Mesothelial cell of epicardium (in vitro differentiated cells): ENCODE data around the gene HOXD10. TPM values are rescaled to one million over a fixed set of nuclear protein-coding genes. Genes with fewer than 3 reads are reported as not detected.

Experiments
- DNase-seq, 2 experiments: peaks; one replicate each; pipeline ENCODE4 v3.0.0; 2021; ENCODE audit warnings: low spot score in 2 of 2; ENCODE audit not compliant: unreplicated experiment in 2 of 2
- H3K27ac Mint-ChIP-seq: 2 replicates; pipeline ENCODE4 v1.8.0; 2021; ENCODE audit warnings: mixed read lengths
- H3K27me3 Mint-ChIP-seq: 2 replicates; pipeline ENCODE4 v1.8.0; 2021; ENCODE audit warnings: low read depth, mixed read lengths
- H3K36me3 Mint-ChIP-seq: 2 replicates; pipeline ENCODE4 v1.8.0; 2021; ENCODE audit warnings: mixed read lengths
- H3K4me1 Mint-ChIP-seq: 2 replicates; pipeline ENCODE4 v1.8.0; 2021; ENCODE audit warnings: mixed read lengths
- H3K4me3 Mint-ChIP-seq: 2 replicates; pipeline ENCODE4 v1.8.0; 2021; ENCODE audit warnings: mild to moderate bottlenecking, moderate library complexity, mixed read lengths
- H3K9me3 Mint-ChIP-seq: 2 replicates; pipeline ENCODE4 v1.8.0; 2021; ENCODE audit warnings: mixed read lengths
- total RNA-seq: library from RNA; stranded (reverse); gene quantifications from 3 replicates; pipeline ENCODE4 v1.2.1, GENCODE V29; 2021
- TF ChIP-seq, protein P1 (sequence below): fragments of 200-600 bp; sonication (generic); IDR thresholded peaks from one replicate; pipeline ENCODE4 v1.5.0; 2021; ENCODE audit warnings: antibody characterized with exemption; ENCODE audit not compliant: unreplicated experiment

HOXD10 gene
- total RNA-seq, 1 donor from 2014 or later, result 3.2 TPM

DNA sequence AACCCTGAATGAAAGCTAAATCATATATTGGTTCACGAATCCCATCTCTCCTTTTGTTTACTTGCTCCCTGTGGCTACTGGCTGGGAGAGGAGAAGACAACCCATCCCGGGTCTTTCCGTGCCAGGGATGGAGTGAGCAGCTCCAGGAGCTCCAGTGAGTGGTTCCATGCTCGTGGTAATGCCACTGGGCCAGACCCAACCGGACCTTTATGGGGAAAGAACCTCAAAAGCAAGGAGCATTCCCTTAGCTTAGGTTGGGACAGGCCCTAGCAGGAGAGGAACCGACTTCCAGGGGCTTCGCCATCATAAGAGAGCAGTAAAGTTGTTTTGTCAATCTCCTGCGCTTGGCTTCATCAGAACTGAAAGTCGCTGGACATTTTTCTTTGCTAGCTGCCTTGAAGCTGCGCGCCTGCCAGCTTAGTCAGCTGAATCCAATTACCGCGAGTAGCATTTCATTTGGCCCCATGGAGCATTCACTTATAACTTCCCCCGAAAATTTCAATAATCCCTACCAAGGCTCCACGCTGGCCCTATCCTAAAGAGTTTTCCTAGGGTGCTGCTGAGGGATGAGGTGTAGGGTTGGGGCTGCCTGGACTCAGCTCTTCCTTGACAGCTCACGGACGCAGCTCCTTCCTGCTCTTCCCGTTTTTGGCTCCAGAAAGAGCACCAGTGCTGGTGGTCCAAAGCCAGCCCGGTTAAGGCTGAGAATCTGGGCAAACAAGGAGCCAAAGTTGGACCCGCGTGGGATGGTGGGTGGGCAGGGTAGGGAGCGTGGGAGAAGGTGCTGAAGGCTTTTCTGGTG lies 45.4 kb downstream of the HOXD10 start:
- H3K4me1 Mint-ChIP-seq, result peaks cover 29% of the 10 kb centered on the region
- H3K27me3 Mint-ChIP-seq, result peaks cover 97% of the 10 kb centered on the region
- TF ChIP-seq, protein P1, sequence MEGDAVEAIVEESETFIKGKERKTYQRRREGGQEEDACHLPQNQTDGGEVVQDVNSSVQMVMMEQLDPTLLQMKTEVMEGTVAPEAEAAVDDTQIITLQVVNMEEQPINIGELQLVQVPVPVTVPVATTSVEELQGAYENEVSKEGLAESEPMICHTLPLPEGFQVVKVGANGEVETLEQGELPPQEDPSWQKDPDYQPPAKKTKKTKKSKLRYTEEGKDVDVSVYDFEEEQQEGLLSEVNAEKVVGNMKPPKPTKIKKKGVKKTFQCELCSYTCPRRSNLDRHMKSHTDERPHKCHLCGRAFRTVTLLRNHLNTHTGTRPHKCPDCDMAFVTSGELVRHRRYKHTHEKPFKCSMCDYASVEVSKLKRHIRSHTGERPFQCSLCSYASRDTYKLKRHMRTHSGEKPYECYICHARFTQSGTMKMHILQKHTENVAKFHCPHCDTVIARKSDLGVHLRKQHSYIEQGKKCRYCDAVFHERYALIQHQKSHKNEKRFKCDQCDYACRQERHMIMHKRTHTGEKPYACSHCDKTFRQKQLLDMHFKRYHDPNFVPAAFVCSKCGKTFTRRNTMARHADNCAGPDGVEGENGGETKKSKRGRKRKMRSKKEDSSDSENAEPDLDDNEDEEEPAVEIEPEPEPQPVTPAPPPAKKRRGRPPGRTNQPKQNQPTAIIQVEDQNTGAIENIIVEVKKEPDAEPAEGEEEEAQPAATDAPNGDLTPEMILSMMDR, result no peak
- no peaks in the 10 kb centered on the region for H3K9me3 Mint-ChIP-seq
- no peak overlapping the region for H3K27ac Mint-ChIP-seq
- H3K4me3 Mint-ChIP-seq, result no peak overlapping the region
- no peaks in the 10 kb centered on the region for H3K36me3 Mint-ChIP-seq
- no peak for DNase-seq

DNA sequence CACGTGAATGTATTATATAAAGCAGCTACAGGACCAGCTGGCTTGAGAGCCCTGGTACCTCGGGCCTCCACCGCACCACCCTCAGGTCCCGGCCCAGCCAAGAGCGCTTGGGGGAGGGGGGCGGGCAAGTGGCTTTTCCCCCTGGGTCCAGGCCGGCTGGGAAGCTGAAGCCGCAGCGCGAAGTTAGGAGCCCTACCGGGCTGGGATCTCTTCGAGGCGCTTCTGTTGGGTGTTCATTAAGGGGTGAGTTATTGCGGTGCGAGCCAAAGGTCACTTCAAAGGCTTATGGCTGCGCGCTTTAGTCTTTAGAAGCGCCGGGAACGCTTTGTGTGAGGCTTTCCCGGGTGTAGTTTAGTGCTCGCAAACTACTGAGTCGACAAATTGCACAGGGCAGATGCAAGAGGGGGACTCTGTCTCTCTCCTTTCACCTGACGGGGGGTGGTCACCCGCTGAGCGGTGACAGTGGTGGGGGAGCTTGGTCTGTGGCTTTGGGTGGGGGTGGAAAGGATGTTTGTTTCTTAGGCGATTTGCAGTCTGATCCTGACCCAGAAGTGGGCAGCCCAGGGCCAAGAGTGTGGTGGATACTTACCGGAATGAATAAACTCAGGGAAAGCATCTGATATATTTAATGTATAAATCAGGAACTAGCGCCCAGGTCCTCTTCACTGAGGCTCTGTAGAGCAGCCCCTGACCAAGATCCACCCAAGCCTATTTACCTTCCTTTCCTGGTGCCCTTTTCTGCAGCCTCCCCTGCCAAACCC lies 46.5 kb downstream of the HOXD10 start:
- Mint-ChIP-seq H3K9me3 (no peaks in the 10 kb centered on the region), H3K4me1 (peaks cover 22% of the 10 kb centered on the region), H3K4me3 (no peak overlapping the region), H3K36me3 (no peaks in the 10 kb centered on the region), H3K27ac (no peak overlapping the region), H3K27me3 (peaks cover 98% of the 10 kb centered on the region)
- TF ChIP-seq, protein P1, result no peak
- DNase-seq, result no peak

DNA sequence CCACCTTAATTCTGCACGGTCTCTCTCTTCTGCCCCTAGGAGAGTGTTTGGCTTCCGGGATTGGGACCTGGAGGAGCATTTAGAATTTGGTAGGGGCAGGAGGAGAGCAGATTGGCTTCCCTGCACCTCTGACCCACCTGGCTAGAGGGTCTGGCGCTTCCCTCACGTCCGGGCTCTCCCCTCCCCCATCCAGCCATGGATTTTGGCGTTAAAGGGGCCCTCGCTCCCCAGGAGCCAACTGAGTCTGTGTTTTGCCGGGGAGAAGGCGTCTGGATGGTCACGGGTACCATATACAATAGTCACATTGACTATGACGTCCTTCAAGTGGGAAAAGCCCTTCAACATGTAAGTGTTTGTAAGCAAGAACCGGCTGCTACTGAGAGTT lies 47.1 kb downstream of the HOXD10 start:
- DNase-seq, result no peak
- Mint-ChIP-seq H3K4me1 (peaks cover 19% of the 10 kb centered on the region), H3K9me3 (no peaks in the 10 kb centered on the region), H3K27me3 (peaks cover 98% of the 10 kb centered on the region), H3K27ac (no peak overlapping the region), H3K4me3 (no peak overlapping the region), H3K36me3 (no peaks in the 10 kb centered on the region)
- TF ChIP-seq, protein P1, result no peak

DNA sequence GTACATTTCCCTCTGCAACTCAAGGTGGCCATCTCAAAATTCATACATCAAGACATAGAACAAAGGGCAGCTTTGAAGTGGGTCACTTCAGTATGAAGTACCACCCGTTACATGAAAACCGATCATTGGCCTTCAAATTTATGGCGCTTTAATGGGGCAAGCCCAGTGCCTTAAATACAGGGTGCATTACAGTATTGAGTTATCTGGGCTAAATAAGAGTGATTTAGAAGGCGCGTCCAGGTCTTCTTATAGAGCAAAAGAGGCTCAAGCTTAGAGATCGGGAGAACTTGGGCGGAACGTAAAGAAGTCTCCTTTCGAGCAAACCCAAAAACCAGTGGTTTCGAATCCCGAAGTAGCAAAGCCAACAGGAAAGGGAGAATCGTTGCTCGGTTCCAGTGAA lies 47.6 kb downstream of the HOXD10 start:
- H3K36me3 Mint-ChIP-seq, result no peaks in the 10 kb centered on the region
- H3K27me3 Mint-ChIP-seq, result peaks cover 97% of the 10 kb centered on the region
- no peaks in the 10 kb centered on the region for H3K9me3 Mint-ChIP-seq
- TF ChIP-seq, protein P1, result no peak
- H3K4me1 Mint-ChIP-seq, result peaks cover 19% of the 10 kb centered on the region
- no peak overlapping the region for H3K27ac Mint-ChIP-seq
- no peak overlapping the region for H3K4me3 Mint-ChIP-seq
- no peak for DNase-seq

DNA sequence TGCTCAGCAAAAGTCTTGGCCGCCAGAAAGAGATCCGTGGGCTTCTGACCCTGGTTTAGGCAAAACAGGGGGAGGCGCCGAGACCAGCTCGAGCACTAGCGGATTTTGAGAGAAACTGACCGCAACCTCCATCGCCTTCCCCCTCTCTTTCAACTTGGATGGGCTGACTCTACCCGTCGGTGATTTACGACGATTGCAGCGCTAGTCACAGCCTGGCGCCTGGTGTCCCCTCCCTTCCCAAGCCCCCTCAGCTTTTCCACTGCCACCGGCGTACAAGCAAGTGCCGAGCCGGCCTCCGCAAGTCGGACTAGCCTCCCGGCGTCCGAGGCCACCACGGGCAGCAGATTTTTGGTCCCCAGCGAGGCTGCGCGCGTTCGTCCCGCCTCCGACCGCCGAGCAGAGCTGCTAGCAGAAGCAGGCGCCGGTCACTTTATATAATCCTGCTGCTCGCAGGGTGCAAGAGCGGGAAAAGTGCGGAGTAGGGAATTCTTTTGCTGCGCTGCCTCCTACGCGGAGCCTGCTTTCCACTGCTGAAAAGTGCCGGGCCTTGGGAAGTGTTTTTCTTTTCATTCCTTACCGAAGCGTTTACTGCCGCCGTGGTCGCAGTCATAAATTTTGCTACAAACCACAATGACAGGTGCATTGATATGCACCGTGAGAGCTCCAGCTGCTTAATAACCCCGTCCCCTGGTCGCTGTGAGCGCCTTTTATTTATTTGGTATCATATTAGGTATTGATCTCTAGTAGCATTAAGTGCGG lies 48.2 kb downstream of the HOXD10 start:
- Mint-ChIP-seq H3K27ac (no peak overlapping the region), H3K4me1 (peaks cover 19% of the 10 kb centered on the region), H3K9me3 (no peaks in the 10 kb centered on the region), H3K36me3 (no peaks in the 10 kb centered on the region), H3K27me3 (peaks cover 97% of the 10 kb centered on the region), H3K4me3 (peak overlapping the region; percentile 33)
- TF ChIP-seq, protein P1, result no peak
- DNase-seq, result no peak
